ENCODE results near the gene AMFR.

- TF ChIP-seq POLR2A (IDR thresholded peaks at IDR 0.05; ENCODE audit: low read depth, low read length) (no peak), POLR2AphosphoS5 (IDR thresholded peaks at IDR 0.05; ENCODE audit: low read depth, low read length) (no peak), TAF1 (IDR thresholded peaks at IDR 0.05; ENCODE audit: borderline replicate concordance, low read depth, low read length) (no peak)
Measured at GRCh38 chr16:56337131-56337857, 88.1 kb downstream of the AMFR start.

Measured in GM12892 (cell line).